SIG-M5 (cell line): Measurements from ENCODE around the gene KBTBD12.
"Not testable (repeated sequence)": the region's sequence is repeated elsewhere in the genome, so short reads cannot be mapped to it uniquely, and the experiment has no call there.

Source experiments
- DNase-seq: peaks from one replicate; lab custom pipeline; 2025; lab: John Stamatoyannopoulos, UW

Gene KBTBD12

DNA sequence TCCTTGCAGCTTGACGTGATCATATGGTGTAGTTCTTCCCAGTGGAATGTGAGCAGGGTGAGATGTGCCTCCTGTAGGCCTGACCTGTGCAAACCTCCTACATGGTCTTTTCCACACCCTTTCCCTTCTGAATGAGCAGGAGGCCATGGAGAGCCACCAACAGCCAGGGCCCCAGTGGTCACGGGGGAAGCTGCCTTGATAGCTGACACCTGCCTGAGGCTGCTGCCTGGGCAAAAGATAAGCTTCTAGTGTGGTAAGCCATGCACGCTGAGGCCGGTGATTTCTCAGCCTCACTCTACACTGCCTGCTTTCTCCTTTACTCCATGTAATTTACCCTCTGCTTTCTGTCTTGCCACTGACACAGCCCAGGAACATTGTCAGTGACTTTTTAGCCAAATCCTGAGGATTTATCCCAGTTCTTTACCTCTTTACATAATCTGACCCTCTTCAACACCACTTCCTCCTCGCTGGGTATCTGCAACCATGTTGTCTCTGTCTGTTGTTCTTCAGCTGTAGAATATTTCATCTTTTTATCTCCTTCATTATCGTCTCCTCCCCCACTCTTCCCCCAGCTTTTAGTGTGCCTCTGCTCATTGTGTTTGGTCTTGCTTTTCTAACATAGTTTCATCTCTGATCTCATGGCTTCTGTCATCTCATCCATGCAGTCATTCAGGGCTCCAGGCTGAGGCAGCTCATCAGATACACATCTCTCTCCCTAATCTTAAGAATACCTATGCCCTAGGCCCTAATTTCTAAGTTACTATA, 11.2 kb upstream of the KBTBD12 start:
- no peak for DNase-seq

DNA sequence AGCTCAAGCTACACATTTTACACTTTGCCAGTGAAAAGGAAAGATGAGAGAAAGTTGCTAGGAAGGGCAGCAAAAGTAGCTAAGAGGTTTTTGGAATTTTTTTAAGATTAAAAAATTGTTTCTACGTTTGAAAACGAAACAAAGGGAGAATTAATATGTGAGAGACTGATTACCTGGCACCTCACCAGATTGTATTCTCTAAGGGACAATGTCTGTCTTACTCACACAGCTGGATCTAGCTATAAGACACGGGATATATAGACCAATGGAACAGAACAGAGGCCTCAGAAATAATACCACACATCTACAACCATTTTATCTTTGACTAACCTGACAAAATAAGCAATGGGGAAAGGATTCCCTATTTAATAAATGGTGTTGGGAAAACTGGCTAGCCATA, 9.5 kb upstream of the KBTBD12 start:
- no peak for DNase-seq

DNA sequence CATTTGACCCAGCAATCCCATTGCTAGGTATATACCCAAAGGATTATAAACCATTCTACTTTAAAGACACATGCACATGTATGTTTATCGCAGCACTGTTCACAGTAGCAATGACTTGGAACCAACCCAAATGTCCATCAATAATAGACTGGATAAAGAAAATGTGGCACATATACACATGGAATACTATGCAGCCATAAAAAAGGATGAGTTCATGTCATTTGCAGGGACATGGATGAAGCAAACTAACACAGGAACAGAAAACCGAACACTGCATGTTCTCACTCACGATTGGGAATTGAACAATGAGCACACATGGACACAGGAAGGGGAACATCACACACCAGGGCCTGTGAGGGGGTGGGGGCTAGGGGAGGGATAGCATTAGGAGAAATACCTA, 8.4 kb upstream of the KBTBD12 start:
- DNase-seq, result not testable (repeated sequence)

DNA sequence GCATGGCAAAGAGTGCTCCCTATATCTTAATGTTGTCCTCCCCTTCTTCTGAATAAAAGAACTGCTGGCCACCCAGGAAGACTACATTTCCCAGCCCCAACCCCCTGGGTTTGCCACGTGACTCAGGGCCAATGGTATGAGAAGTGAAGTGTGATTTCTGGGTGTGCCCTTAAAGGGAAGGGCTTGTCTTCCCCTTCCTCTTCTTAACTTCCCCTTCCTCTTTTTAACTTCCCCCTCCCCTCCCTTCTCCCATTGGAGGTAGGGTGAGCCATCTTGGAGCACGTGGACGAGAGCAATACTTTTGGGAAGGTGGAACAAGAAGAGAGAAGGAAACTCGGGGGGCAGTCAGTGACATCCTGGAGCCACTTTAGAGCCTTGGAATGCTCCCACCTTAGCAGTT, 6.8 kb upstream of the KBTBD12 start:
- peak; percentile 14 for DNase-seq

DNA sequence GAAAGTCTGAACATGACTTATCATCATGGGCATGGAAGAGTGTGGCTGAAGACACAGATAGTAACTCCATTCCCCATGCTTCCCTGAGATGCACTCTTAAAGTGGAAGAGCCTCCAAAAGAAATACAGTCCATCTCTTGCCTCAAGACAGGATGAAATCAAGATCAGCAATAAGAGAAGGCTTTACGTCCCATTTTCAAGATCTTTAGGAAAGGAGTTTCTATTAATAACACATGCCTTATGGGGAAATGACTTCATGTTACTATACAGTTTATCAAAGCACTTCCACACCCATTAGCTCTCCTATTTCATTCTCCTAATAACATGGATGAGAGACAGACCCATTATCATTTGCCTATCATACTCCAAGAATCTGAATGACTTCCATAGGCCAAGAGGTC, 6.1 kb upstream of the KBTBD12 start:
- no peak for DNase-seq

DNA sequence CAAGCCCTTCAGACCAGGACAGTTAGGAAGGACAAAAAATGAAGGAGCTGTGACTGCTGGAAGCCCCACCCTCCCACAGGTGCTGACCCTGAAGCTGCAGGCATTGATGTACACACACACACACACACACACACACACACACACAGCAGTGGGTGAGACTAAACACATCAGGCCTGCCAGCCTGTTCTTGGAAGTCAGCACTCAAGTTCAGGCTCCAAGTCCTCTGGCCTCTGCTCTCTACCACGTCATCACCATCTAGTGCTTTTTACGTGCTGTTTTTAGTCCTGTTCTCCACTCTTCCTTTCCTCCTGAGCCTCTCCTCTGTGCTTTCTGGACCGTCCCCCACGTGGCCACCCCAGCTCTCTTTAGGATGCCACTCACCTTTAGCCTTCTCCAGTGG, 5.4 kb upstream of the KBTBD12 start:
- no peak for DNase-seq

DNA sequence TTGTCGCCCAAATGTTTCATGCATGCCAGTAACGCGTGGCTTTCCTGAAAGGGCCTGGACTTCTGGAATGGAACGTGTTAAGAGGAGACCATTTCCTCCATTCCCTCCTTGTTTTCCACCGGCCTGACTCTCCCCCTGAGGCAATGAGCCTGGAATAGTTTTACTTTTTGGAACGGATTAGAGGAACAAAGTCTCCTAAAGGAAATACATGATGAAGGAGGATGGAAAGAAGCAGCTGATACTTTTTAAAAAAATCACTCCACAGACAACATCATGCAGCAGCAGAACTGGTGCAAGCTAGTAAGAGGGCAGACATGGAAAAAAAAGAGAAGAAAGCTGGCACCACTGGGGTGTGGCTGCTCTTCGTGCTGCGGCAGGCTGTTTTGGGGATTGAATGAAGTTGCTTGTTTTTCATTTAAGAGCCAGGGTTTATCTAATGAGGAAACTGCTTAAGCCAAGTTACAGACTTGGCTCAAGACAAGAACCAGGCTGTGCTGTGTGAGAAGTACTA, 3.6 kb upstream of the KBTBD12 start:
- no peak for DNase-seq

DNA sequence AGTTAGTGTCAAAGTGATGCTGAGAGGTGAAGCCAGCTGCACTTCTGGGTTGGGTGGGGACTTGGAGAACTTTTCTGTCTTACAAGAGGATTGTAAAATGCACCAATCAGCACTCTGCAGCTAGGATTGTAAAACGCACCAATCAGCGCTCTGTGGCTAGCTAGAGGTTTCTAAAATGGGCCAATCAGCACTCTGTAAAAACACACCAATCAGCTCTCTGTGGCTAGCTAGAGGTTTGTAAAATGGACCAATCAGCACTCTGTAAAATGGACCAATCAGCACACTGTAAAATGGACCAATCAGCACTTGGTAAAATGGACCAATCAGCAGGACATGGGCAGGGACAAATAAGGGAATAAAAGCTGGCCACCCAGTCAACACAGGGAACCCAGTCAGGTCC, 1.2 kb upstream of the KBTBD12 start:
- DNase-seq, result not testable (repeated sequence)

DNA sequence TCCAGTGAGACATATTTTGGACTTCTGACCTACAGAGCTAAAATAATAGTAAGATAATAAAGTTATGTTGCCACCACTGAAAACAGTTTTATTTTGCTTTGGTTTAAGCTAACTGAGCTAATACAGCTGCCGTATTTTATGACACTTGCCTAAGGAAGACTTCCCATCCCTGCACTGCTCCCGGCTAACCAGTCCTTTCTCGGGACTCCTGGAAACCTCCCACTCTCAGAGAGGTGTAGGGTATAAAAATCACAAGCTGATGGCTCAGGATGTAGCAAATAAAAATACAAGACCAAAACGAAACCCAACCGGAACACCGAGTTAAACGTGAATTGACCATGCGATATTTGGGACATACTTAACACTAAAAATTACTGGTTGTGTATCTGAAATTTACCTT, 448 bp upstream of the KBTBD12 start:
- DNase-seq, result no peak

DNA sequence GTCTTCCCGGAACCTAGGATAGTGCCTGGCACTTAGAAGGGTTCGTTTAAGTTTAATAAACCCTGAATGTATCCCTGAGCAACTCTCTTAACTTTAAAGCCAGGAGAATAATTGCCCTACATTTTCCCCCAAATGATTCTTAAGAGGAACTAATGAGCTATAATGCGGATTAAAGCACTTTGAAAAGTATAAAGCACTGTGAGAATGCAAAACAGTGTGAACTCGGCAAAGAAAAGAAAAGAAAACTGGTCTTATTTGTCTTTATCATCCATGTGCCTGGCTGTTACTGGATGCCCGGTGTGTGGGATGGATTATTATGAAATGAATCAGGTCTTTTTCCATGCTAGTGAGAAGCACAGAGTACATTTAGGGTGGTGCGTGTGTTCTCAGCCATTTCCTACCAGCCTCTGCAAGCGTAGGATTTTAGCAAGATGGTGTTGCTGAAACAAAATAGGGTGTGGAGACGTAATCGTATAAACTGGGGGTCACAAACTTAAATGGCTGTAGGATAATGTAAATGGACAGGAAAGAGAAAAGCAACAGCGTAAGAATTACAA, 983 bp downstream of the KBTBD12 start:
- no peak for DNase-seq

DNA sequence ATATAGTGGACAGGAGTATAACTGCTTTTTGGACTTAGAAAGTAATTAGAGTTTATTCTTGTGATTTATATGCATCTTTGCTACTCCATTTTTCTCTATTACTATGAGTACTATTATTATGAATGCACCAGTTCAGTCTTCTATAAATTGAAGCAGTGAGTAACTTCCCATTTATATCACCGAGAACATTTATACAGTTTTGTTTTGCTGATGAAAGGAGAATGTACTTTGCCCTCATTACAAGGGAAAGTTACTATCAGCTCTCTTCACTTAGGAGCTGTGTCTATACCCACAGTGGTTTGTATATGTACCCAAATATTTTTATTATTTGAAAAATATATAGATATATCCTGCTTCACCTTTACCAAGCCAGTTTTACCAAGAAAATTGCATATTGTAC, 5.7 kb downstream of the KBTBD12 start:
- no peak for DNase-seq

DNA sequence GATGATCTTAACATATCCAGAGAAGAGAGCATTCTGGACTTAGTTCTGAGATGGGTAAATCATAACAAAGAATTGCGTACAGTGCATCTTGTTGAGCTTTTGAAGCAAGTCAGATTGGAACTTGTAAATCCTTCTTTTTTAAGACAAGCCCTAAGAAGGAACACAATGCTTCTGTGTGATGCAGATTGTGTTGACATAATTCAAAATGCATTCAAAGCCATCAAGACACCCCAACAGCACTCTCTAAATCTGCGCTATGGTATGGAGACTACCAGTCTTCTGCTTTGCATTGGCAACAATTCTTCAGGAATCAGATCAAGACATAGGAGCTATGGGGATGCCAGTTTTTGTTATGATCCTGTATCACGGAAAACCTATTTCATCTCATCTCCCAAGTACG, 8.6 kb downstream of the KBTBD12 start:
- no peak for DNase-seq

DNA sequence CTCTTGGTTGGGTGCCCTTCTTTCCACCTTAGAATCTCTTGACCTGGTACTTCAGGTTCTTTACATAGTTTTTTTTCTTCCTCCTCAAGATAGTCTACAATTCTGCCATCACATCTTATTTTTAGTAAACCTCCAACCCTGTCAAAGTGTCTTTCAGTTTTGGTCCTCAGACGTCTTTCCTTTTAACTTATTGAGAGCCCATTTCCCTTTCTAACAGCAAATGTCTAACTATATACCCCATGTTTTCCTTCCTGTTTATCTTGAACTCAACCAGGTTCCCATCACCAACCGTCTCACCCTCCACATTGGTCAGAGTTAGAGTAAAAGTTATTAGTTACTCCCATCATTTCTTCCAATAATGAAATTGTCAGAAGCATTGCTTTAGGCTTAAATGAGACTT, 10.4 kb downstream of the KBTBD12 start:
- DNase-seq, result no peak

DNA sequence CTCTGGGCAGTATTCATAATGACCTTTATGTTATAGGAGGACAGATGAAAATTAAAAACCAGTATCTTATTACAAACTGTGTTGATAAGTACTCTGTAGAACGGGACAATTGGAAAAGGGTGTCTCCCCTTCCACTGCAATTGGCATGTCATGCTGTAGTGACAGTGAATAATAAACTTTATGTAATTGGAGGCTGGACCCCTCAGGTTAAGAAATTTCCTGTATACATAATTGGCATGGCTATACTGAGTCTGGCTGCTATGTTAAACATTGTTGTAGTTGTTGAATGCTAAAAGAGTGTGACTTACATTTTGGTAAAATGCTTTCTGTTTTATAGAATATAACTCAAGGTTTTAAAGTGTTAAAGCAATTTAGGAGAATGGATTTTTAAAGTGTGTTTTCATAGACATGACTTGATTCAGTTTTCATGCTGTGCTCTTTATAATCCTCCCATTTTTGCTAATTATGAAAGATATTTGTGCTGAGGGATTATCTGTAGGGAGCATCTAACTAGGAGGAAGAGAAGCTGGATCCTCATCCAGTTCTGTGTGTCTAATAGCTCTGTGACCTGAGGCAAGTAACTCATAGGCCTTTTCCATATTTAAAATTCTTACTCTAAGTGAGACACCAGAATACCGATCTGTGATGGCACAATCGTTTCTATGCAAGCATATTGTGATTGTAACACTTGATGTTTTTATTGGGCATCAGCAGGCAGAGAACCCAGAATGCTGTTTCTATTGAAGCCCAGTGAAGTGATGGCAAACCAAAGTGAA, 13.0 kb downstream of the KBTBD12 start:
- DNase-seq, result no peak

DNA sequence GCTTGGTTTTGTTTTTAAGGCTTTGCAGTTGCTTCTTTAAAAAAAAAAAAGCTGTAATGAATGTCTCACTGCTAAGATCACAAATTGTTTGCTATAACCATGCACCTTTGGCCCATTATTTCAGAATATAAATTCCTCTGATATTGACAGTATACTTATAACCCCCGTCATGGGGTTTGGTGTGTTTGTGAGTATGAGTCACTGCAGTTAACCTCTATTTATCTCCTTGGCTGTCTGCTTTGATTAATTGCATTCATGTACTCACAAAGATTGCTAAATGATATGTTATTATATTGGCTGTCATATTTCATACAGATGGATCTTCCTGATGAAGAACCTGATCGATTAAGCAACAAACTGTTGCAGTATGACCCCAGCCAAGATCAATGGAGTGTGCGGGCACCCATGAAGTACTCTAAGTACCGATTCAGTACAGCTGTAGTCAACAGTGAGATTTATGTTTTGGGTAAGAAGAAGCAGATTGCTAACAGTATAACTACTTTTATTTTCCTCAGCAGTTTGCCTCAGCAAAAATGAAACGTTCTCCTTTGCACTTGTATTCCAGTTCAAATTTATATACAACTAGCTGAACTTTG, 14.9 kb downstream of the KBTBD12 start:
- no peak for DNase-seq

DNA sequence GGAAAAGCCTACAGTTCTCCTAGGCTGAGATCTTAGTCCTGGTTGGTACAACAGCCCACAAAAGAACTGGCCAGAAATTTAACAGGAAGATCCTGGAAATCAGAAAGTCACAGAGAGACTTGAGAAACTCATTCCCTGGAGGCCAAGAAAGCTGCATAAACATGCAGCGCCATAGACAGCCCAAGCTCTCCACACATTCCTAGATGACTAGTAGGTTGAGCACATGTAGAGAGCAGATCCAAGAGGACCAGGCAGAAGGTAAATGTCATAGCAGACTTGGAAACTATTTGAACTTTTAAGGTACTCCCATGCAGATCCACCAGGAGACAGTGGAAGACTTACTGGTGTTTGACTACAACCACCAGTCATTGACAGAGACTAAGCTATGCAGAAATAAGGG, 18.4 kb downstream of the KBTBD12 start:
- no peak for DNase-seq

DNA sequence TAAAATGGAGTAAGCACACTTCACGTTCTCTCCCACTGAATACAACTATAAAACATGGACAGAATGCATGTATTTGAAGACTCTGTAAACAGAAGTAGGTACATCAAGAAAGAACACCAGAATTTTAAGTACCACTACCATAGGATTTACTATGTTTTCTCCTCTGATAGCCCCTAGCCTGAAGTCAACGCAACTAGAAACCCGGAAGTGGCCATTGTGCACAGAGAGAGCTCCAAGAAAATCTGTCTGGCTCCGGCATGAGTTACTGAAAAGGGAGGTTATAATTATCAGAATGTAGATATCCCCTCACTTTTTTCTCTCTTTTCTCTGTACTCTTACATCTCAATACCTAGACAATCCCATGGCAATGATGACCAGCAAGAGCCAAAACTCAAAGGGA, 23.8 kb downstream of the KBTBD12 start:
- no peak for DNase-seq

DNA sequence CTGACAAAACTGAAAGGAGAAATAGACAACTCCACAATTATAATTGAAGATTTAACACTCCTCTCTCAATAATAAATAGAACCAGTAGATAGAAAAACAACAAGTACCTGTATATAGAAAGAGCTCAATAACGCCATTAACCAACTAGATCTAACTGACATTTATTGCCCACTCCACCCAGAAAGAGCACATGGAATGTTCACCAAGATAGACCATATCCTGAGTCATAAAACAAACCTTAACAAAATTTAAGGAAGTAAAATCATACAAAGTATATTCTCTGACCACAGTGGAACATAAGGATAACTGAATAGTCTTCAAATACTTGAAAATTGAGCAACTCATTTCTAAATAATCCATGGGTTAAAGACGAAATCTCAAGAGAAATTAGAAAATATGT, 25.1 kb downstream of the KBTBD12 start:
- DNase-seq, result no peak

DNA sequence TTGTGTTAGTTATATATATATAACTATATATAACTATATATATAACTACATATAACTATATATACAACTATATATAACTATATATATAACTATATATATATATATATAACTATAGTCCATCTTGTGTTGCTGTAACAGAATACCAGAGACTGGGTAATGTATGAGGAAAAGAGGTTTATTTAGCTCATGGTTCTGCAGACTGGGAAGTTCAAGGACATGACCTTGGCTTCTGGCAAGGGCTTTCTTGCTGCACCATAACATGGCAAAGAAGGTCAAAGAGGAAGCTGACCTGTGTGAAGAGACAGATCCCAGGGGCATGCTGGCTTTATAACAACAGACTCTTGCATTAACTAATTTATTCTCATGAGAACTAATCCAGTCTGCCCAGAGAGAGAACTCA, 27.6 kb downstream of the KBTBD12 start:
- DNase-seq, result no peak

DNA sequence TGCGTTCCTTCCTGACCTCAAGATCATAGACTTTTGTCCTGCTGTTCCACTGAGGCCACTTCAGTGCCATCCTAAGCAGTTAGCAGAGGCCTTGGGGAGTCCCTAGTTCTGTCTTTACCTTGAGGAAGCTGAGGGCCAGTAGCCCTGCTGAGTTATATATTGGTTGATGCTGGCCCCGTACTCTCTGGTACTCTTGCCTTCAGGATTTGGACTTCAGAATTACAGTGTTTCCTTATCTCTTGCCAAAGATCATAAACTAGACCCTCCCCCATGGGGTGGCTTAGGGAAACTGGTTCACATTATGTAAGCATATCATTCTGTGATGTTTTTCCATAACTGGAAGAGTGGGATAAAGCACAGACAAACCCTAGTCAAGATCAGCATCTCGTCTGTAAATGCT, 33.2 kb downstream of the KBTBD12 start:
- no peak for DNase-seq

DNA sequence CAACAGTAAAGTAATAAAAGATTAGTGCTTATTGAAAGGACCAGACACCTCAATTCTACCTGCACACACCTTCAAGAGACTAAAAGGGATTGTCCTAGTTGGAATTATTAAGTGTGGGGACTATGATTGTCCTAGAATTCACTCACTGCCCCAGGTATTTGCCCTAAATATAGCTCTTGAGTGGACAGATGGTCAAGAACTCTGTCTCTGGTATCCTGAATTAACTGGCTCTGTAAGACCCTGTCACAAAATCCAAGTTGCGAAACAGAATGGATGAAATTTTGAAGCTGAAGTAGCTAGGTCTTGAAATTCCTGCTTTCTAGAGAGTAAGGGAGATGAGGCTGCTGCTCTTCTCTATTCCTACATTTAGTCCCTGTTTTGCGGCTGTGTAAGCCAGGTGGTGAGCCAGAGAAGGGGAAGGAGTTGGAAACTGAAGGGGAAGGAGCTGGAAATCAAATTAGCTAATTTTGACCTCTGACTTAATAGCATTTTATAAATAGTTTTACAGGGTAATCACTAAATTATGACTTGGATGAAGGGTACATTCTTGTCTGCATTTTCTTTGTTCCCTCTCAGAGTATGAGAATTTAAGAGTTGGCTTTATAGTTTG, 34.5 kb downstream of the KBTBD12 start:
- DNase-seq, result no peak

DNA sequence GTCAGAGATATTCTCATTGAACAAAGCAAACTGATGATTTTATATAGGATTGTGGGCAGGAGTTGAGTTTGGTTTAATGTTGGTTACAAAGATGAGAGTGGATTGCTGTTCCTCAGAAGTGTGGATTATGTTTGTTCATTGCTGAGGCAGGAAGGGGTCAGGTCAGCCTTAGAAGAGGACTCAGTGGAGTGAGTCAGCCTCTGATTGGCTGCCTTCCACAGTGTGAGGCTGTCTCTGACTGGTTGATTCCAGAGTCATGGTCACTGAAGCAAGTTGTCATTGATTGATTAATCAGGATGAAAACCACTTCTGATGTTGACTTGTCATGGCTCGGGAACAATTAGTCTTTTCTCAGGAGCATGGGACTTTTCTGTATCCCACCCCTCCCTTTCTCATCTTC, 36.2 kb downstream of the KBTBD12 start:
- DNase-seq, result no peak
